GM21360 (cell line): ENCODE data around the gene VPS29.
"Not testable (repeated sequence)": the region's sequence is repeated elsewhere in the genome, so short reads cannot be mapped to it uniquely, and the experiment has no call there.

Source experiments
- ATAC-seq: cut with Tn5 transposase; IDR thresholded peaks from one replicate; pipeline ENCODE4 v1.9.1; 2021; ENCODE audit warnings: mild to moderate bottlenecking, moderate library complexity; ENCODE audit not compliant: unreplicated experiment

VPS29 gene

DNA sequence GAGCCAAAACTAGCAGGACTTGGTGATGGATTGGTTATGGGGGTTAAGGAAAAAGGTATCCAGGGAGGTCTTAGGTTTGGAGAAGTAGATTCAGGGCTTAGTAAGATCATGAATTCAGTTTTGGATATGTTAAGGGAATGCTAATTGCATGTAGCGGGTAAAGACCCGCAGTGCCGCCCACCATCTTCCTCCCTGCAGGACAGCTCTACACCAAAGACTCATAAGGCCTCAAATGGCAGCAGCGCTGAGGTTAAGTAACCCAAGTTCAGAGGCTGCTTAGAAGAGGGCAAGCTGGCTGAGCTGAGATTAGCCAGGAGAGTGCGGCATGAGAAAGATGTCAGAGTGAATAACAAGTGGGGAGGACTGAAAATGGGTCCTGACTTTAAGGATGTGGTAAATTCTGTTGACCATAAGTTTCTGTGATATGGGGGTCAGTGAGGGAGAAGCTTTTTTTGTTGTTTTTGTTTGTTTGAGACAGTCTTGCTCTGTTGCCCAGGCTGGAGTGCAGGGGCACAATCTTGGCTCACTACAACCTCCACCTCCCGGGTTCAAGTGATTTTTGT, 26.4 kb upstream of the VPS29 start:
- ATAC-seq: no peak

- not testable (repeated sequence) for ATAC-seq
These were observed 19.2 kb upstream of the VPS29 start for GRCh38 chr12:110520876-110521712.

DNA sequence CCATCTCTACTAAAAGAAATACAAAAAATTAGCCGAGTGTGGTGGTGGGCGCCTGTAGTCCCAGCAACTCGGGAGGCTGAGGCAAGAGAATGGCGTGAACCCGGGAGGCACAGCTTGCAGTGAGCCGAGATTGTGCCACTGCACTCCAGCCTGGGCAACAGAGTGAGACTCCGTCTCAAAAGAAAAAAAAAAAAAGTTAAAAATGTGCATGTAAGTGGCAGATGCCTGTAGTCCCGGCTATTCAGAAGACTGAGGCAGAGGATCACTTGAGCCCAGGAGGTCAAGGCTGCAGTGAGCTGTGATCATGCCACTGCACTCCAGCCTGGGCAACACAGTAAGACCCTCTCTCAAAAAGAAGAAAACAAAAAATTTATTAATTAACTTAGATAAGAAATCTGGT, 16.1 kb upstream of the VPS29 start:
- not testable (repeated sequence) for ATAC-seq

- no peak for ATAC-seq
These were observed 15.1 kb upstream of the VPS29 start for GRCh38 chr12:110516995-110517394.

- no peak for ATAC-seq
These were observed 12.5 kb upstream of the VPS29 start for GRCh38 chr12:110514363-110514762.

GRCh38 chr12:110513842-110514241, 11.9 kb upstream of the VPS29 start:
- ATAC-seq: no peak

- no peak for ATAC-seq
These were observed 6.2 kb upstream of the VPS29 start for GRCh38 chr12:110508071-110508586.

GRCh38 chr12:110505332-110505731, 3.4 kb upstream of the VPS29 start:
- ATAC-seq: no peak

GRCh38 chr12:110503432-110503831, 1.5 kb upstream of the VPS29 start:
- no peak for ATAC-seq

DNA sequence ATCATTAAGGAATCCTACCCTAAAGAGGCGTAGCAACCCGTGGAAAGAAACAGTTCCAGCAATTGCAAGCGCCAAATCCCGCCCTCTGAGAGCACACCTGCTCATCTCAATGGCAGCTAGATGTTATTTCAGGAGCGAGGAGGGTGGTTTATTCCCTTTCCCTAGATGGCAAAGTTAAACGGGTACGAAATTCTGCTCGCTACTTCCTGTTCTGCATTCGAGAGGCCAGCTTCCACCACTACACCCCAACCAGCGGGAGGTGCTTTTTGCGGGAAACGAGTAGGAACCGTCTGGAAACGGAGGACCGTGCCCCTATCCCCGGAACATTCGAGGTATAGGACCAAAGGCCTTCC, 536 bp downstream of the VPS29 start:
- peak; percentile 10 for ATAC-seq

GRCh38 chr12:110498984-110499706, 2.8 kb downstream of the VPS29 start:
- ATAC-seq: no peak

DNA sequence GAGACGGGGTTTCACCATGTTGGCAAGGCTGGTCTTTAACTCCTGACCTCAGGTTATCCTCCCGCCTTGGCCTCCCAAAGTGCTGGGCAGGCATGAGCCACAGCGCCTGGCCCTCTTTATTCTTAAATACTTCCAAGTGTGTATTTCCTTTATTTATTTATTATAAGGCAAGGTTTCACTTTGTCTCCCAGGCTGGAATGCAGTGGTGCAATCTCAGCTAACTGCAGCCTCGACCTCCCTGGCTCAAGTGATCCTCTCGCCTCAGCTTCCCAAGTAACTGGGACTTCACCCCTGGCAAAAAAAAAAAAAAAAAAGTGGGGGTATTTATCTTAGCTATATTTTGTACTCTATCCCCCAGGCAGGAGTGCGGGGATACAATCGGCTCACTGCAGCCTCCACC, 26.5 kb downstream of the VPS29 start:
- no peak for ATAC-seq

- ATAC-seq: peak; percentile 69
These were observed 33.5 kb downstream of the VPS29 start, which contains the start of the genes FAM216A and GPN3 for GRCh38 chr12:110468214-110469048. Gene FAM216A (plus strand): TSS chr12:110468845. CDS start chr12:110468876, 31 bp downstream. Gene GPN3 (minus strand): TSS chr12:110468257. CDS start chr12:110468203, 54 bp downstream.

DNA sequence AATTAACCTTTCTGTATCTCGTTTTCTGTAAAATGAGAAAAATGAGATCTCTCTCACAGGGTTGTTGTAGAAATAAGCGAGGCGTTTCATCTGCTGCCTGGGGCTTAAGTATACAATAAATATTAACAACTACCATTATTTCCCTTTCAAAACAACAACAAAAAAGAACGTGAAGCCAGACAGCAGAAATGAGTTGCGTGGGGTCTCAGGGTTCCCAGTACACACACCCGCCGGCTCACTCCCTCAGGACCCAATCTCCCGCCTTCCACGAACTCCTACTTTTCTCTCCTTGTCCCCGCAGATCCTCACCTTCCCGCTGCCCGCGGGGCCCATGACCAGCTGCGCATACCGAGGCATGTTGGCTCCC, 34.1 kb downstream of the VPS29 start:
- no peak for ATAC-seq

GRCh38 chr12:110466791-110467190, 35.1 kb downstream of the VPS29 start:
- ATAC-seq: no peak

GRCh38 chr12:110465765-110466164, 36.1 kb downstream of the VPS29 start:
- not testable (repeated sequence) for ATAC-seq

DNA sequence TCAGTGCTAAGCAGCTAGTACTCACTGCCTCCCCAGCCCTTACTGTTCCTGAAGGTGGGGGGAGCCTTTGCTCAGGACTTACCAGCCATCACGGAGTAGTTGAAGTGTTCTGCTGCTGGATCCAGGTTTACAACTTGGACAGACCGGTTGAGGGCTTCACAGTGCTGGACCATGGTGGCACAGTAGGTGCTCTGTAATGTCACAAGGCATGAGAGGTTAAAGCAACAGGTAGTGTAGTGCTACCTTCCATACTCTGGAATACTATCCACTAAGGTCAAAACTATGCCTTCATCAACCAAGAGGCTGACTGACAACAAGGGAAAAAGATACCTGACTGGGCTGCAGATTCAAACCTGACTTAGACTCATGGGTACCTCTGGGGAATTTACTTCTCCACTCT, 36.9 kb downstream of the VPS29 start:
- ATAC-seq: no peak

- not testable (repeated sequence) for ATAC-seq
These were observed 40.7 kb downstream of the VPS29 start for GRCh38 chr12:110461189-110461588.

GRCh38 chr12:110458756-110459155, 43.2 kb downstream of the VPS29 start:
- ATAC-seq: no peak

DNA sequence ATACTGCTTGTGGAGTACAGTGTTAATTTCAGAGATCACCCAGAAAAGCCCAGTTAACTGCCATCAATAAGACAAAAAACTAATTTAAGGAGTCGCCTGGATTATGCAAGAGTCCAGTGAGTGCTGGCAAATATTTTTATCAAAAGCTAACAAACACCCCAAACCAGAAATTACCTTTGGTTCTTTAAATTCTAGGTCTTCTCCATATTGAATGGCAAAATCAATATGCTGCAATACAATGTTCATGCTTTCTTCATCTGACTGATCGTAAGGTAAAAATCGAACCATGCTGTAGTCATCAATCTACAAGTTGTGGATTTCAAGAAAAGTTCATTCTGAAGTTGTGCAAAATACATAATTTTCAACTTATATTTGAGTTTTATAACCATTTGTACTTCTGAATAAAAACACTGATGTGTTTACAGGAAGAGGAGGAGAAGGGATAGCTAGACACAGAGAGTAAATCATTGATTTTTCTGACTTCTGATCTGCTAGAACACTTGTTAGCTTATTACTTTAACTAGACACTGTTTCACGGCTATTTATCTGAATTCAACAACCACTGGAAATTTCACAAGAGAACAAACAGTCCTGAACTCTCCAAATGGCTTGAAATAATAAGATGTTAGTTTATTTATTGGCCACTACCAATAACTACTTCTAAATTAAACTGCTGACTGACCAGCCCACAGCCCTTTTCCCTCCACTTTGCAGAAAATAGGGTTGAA, 48.2 kb downstream of the VPS29 start:
- no peak for ATAC-seq
